Gastroesophageal sphincter (tissue), 3 donors: ENCODE measurements around the gene PERP.
"Not testable (repeated sequence)": the region's sequence is repeated elsewhere in the genome, so short reads cannot be mapped to it uniquely, and the experiment has no call there.

Experiments used
- POLR2AphosphoS5 ChIP-seq: sonication (generic); formaldehyde crosslinking; IDR thresholded peaks from one replicate; pipeline ENCODE4 v1.6.1; 2017; ENCODE audit warnings: antibody characterized with exemption
- TF ChIP-seq, protein P1 (sequence below), 4 experiments: fragments of 200-600 bp in 2 of 4; fragments of 450-650 bp in 2 of 4; sonication (generic) in 1 of 4; IDR thresholded peaks; one replicate each; pipeline ENCODE4 v1.5.1; 2017 to 2019; ENCODE audit warnings: antibody characterized with exemption in 4 of 4, mild to moderate bottlenecking in 2 of 4, moderate library complexity in 2 of 4

- TF ChIP-seq, protein P1, sequence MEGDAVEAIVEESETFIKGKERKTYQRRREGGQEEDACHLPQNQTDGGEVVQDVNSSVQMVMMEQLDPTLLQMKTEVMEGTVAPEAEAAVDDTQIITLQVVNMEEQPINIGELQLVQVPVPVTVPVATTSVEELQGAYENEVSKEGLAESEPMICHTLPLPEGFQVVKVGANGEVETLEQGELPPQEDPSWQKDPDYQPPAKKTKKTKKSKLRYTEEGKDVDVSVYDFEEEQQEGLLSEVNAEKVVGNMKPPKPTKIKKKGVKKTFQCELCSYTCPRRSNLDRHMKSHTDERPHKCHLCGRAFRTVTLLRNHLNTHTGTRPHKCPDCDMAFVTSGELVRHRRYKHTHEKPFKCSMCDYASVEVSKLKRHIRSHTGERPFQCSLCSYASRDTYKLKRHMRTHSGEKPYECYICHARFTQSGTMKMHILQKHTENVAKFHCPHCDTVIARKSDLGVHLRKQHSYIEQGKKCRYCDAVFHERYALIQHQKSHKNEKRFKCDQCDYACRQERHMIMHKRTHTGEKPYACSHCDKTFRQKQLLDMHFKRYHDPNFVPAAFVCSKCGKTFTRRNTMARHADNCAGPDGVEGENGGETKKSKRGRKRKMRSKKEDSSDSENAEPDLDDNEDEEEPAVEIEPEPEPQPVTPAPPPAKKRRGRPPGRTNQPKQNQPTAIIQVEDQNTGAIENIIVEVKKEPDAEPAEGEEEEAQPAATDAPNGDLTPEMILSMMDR (IDR thresholded peaks at IDR 0.05), result not testable (repeated sequence)
- TF ChIP-seq POLR2AphosphoS5, result not testable (repeated sequence)
Observed at GRCh38 chr6:138079556-138079955, 27.7 kb downstream of the PERP start.
